Endothelial cell of umbilical vein (primary cell): Measurements from ENCODE around the gene CUX1.

Experiments used
- EZH2 ChIP-seq: IDR thresholded peaks from 2 replicates; pipeline ENCODE4 v1.6.1; 2012; ENCODE audit warnings: borderline replicate concordance, low read depth, mild to moderate bottlenecking, moderate library complexity, low read length, inconsistent platforms; ENCODE audit not compliant: severe bottlenecking
- FOS ChIP-seq: IDR thresholded peaks from 2 replicates; pipeline ENCODE4 v1.6.1; 2011; ENCODE audit warnings: mild to moderate bottlenecking, low read length, moderate library complexity, borderline replicate concordance; ENCODE audit not compliant: insufficient read depth
- JUN ChIP-seq: IDR thresholded peaks from 2 replicates; pipeline ENCODE4 v1.6.1; 2011; ENCODE audit warnings: borderline replicate concordance, low read depth; ENCODE audit not compliant: insufficient read length, insufficient read depth
- MYC ChIP-seq: IDR thresholded peaks from one replicate; pipeline ENCODE4 v1.6.1; 2011; ENCODE audit warnings: mild to moderate bottlenecking, low read depth, low read length
- POLR2A ChIP-seq: IDR thresholded peaks from 2 replicates; pipeline ENCODE4 v1.6.1; 2012; ENCODE audit warnings: low read depth, mild to moderate bottlenecking, control low read depth, low read length
- POLR2AphosphoS5 ChIP-seq: IDR thresholded peaks from 2 replicates; pipeline ENCODE4 v1.6.1; 2012; ENCODE audit warnings: low read depth, mild to moderate bottlenecking, control low read depth, low read length, moderate library complexity; ENCODE audit not compliant: insufficient read depth
- TF ChIP-seq, protein P1 (sequence below), 2 donors: IDR thresholded peaks; 1 replicate in 1 of 2; 2 replicates in 1 of 2; pipeline ENCODE4 v1.5.1; 2011; ENCODE audit warnings: low read length in 2 of 2, mild to moderate bottlenecking in 2 of 2, moderate library complexity in 2 of 2, control low read depth in 1 of 2, inconsistent platforms in 1 of 2, low read depth in 1 of 2; ENCODE audit not compliant: insufficient read depth in 1 of 2; ENCODE audit errors: extremely low read depth in 1 of 2
- TF ChIP-seq, protein P2 (sequence below): IDR thresholded peaks from 2 replicates; pipeline ENCODE4 v1.6.1; 2011; ENCODE audit not compliant: insufficient read depth, insufficient read length

GRCh38 chr7:101782896-101783295, 34.5 kb upstream of the CUX1 start:
- TF ChIP-seq, protein P1, sequence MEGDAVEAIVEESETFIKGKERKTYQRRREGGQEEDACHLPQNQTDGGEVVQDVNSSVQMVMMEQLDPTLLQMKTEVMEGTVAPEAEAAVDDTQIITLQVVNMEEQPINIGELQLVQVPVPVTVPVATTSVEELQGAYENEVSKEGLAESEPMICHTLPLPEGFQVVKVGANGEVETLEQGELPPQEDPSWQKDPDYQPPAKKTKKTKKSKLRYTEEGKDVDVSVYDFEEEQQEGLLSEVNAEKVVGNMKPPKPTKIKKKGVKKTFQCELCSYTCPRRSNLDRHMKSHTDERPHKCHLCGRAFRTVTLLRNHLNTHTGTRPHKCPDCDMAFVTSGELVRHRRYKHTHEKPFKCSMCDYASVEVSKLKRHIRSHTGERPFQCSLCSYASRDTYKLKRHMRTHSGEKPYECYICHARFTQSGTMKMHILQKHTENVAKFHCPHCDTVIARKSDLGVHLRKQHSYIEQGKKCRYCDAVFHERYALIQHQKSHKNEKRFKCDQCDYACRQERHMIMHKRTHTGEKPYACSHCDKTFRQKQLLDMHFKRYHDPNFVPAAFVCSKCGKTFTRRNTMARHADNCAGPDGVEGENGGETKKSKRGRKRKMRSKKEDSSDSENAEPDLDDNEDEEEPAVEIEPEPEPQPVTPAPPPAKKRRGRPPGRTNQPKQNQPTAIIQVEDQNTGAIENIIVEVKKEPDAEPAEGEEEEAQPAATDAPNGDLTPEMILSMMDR (IDR thresholded peaks at IDR 0.05; ENCODE audit: extremely low read depth in 1 of 2, insufficient read depth in 1 of 2, low read depth in 1 of 2, low read length in 2 of 2): no peak
- TF ChIP-seq JUN: no peak
- TF ChIP-seq POLR2A: no peak
- no peak for TF ChIP-seq POLR2AphosphoS5
- TF ChIP-seq, protein P2, sequence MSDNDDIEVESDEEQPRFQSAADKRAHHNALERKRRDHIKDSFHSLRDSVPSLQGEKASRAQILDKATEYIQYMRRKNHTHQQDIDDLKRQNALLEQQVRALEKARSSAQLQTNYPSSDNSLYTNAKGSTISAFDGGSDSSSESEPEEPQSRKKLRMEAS: no peak
- no peak for TF ChIP-seq EZH2
- no peak for TF ChIP-seq MYC
- no peak for TF ChIP-seq FOS
